ENCODE data around the gene NOP53.
A peak's percentile ranks its signal among the peaks of the same experiment; 100 is the strongest.

The NOP53 gene

GRCh38 chr19:47745010-47745901 lies at the start of gene NOP53:
TSS of gene NOP53 (plus strand) at chr19:47745546. CDS start at chr19:47745560, 14 bp downstream.
- TF ChIP-seq, protein P1, sequence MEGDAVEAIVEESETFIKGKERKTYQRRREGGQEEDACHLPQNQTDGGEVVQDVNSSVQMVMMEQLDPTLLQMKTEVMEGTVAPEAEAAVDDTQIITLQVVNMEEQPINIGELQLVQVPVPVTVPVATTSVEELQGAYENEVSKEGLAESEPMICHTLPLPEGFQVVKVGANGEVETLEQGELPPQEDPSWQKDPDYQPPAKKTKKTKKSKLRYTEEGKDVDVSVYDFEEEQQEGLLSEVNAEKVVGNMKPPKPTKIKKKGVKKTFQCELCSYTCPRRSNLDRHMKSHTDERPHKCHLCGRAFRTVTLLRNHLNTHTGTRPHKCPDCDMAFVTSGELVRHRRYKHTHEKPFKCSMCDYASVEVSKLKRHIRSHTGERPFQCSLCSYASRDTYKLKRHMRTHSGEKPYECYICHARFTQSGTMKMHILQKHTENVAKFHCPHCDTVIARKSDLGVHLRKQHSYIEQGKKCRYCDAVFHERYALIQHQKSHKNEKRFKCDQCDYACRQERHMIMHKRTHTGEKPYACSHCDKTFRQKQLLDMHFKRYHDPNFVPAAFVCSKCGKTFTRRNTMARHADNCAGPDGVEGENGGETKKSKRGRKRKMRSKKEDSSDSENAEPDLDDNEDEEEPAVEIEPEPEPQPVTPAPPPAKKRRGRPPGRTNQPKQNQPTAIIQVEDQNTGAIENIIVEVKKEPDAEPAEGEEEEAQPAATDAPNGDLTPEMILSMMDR (IDR thresholded peaks at IDR 0.05; ENCODE audit: insufficient read depth, low read depth, low read length, missing control alignments), result no peak
- peak within 1 kb of the TSS; percentile 62 for H3K4me3 ChIP-seq (ENCODE audit: low read length)
- peak; percentile 97 for DNase-seq (ENCODE audit: low read depth)

- no peak overlapping the region for H3K4me3 ChIP-seq (ENCODE audit: low read length)
- TF ChIP-seq, protein P1 (IDR thresholded peaks at IDR 0.05; ENCODE audit: insufficient read depth, low read depth, low read length, missing control alignments), result no peak
- DNase-seq (ENCODE audit: low read depth), result no peak
Measured at GRCh38 chr19:47696635-47697034, 48.7 kb upstream of the NOP53 start.

GRCh38 chr19:47697863-47698609 lies 47.3 kb upstream of the NOP53 start:
- TF ChIP-seq, protein P1 (IDR thresholded peaks at IDR 0.05; ENCODE audit: insufficient read depth, low read depth, low read length, missing control alignments), result peak; percentile 100
- DNase-seq (ENCODE audit: low read depth), result peak; percentile 81
- no peak overlapping the region for H3K4me3 ChIP-seq (ENCODE audit: low read length)

GRCh38 chr19:47698631-47699359 lies 46.6 kb upstream of the NOP53 start:
- no peak for DNase-seq (ENCODE audit: low read depth)
- no peak overlapping the region for H3K4me3 ChIP-seq (ENCODE audit: low read length)
- TF ChIP-seq, protein P1 (IDR thresholded peaks at IDR 0.05; ENCODE audit: insufficient read depth, low read depth, low read length, missing control alignments), result no peak

- TF ChIP-seq, protein P1 (IDR thresholded peaks at IDR 0.05; ENCODE audit: insufficient read depth, low read depth, low read length, missing control alignments), result peak; percentile 83
- peak; percentile 45 for DNase-seq (ENCODE audit: low read depth)
- no peak overlapping the region for H3K4me3 ChIP-seq (ENCODE audit: low read length)
Measured at GRCh38 chr19:47699360-47699917, 45.9 kb upstream of the NOP53 start.

DNA sequence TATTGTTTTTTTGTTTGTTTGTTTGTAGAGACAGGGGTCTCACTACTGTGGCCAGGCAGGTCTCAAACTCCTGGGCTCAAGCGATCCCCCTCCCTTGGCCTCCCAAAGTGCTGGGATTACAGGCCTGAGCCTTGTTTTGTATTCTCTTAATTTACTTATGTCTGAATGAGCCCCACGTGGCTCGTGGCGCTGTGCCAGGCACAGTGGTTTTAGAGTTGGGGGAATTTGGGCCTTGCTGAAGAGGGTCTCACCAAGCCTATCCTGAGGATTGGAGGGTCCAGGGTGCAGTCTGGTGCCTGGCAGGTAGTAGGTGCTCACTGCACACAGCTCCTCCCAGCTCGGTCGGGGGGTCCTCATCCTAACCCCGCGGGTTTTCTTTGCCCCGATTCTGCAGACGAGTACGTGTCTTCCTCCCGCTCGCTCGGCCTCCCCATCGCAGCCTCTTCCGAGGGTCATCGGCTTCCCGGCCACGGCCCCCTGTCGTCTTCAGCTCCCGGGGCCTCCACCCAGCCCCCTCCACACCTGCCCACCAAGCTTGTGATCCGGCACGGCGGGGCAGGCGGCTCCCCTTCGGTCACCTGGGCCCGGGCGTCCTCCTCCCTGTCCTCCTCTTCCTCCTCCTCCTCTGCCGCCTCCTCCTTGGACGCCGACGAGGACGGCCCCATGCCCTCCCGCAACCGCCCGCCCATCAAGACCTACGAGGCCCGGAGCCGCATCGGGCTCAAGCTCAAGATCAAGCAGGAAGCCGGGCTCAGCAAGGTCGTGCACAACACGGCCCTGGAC lies 44.2 kb upstream of the NOP53 start:
- no peak for DNase-seq (ENCODE audit: low read depth)
- TF ChIP-seq, protein P1 (IDR thresholded peaks at IDR 0.05; ENCODE audit: insufficient read depth, low read depth, low read length, missing control alignments), result no peak
- no peak overlapping the region for H3K4me3 ChIP-seq (ENCODE audit: low read length)
